ENCODE results near the gene COMMD9. TPM values are rescaled to one million over a fixed set of nuclear protein-coding genes. Genes with fewer than 3 reads are reported as not detected.

Gene COMMD9
- total RNA-seq, 3 donors from 2014 or later (not counting 1 experiment from before 2014, with no cell fraction given): 64.6 to 79.1 (median 74.0) TPM

DNA sequence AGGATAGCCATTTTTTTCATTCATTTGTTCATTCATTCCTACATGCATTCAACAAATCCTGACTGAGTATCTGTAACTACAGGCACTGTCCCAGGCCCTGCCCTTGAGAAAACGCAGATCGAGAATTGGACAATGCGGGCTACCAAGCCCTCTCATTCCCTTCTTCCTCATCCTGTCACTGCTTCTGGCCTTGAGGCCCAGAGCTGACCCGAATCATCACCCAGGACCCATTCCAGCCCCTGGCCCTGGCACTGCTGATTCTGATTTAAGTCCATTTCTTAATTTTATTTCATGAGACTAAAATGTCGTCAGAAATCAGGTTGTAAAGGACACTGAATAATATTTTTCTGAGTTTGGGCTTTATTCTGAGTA, 24.3 kb downstream of the COMMD9 start:
- no peak for DNase-seq

DNA sequence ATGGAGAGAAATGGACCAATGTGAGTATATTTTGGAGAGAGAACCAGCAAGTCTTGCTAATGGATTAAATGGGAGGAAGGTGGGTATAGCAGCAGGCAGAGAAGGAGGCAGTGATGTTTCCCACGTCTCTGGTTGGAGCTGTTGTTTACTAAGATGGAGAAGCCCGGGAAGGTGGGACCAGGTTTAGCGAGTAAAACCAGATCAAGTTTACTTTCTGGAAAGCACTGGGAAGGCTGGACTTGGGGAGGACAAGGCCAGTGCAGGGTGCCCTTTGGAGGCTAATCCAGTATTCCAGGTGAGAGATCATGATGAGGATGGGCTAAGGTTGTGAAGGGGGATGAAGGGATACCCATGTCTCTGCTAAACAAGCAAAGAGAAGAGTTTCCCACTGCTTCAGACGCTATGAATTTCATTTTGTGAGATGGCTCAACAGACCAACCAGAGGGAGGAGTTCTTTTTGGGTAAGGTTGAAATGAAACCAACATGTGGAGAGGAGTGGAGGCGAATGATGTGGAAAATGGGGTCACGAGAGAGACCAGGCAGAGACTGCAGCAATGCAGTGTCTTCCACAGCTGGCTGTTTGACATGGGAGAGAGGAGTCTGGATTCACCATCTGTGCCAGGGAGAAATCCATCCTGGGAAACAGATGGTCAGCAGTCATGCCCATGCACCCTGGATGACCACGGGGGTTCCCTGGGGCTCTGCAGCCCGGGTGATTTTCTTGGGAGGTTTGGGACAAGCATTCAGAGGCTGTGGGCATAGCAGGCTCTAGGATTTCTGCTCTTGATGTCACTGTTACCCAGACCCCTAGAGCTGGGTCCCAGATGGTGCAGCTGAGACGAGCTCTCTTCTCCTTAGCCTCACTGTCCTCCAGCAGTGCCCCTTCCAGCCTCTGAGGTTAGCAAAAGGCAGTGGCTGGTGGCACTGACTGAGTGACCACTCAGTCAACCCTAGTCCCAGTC, 24.9 kb downstream of the COMMD9 start:
- H3K27me3 ChIP-seq (ENCODE audit: control insufficient read depth, insufficient read depth, low read length): peaks cover 2% of the 10 kb centered on the region
- Mint-ChIP-seq H3K9me3 (no peaks in the 10 kb centered on the region), H3K4me3 (no peak overlapping the region), H3K4me1 (no peaks in the 10 kb centered on the region), H3K27me3 (ENCODE audit: low read depth in 2 of 2) (peaks cover 20 to 30% of the 10 kb centered on the region in 2 donors), H3K27ac (no peak overlapping the region), H3K36me3 (no peaks in the 10 kb centered on the region)
- no peak for DNase-seq
- no peaks in the 10 kb centered on the region for H3K9me3 ChIP-seq (ENCODE audit: control insufficient read depth, insufficient read depth, low read length)
- intact Hi-C loops (cut with micrococcal nuclease): no loop called here
- ATAC-seq: no peak
- no peaks in the 10 kb centered on the region for H3K4me1 ChIP-seq (ENCODE audit: control insufficient read depth, insufficient read depth, low read length)
- TF ChIP-seq, protein P1, sequence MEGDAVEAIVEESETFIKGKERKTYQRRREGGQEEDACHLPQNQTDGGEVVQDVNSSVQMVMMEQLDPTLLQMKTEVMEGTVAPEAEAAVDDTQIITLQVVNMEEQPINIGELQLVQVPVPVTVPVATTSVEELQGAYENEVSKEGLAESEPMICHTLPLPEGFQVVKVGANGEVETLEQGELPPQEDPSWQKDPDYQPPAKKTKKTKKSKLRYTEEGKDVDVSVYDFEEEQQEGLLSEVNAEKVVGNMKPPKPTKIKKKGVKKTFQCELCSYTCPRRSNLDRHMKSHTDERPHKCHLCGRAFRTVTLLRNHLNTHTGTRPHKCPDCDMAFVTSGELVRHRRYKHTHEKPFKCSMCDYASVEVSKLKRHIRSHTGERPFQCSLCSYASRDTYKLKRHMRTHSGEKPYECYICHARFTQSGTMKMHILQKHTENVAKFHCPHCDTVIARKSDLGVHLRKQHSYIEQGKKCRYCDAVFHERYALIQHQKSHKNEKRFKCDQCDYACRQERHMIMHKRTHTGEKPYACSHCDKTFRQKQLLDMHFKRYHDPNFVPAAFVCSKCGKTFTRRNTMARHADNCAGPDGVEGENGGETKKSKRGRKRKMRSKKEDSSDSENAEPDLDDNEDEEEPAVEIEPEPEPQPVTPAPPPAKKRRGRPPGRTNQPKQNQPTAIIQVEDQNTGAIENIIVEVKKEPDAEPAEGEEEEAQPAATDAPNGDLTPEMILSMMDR (IDR thresholded peaks at IDR 0.05): no peak
- 75% methylated on average over 9 of the region's 9 CpGs for WGBS (ENCODE audit: insufficient coverage)
- no peak overlapping the region for H3K27ac ChIP-seq (ENCODE audit: low read length)
- H3K4me3 ChIP-seq (ENCODE audit: low read length): no peak overlapping the region
- H3K36me3 ChIP-seq (ENCODE audit: control insufficient read depth, insufficient read depth, low read length): no peaks in the 10 kb centered on the region

More for the DNA sequence above, 24.3 kb downstream of the COMMD9 start:
- no peak overlapping the region for H3K27ac Mint-ChIP-seq
- 79% methylated on average over 5 of the region's 5 CpGs for WGBS (ENCODE audit: insufficient coverage)
- H3K27me3 Mint-ChIP-seq (ENCODE audit: low read depth in 2 of 2): peaks cover 18 to 29% of the 10 kb centered on the region in 2 donors
- H3K4me1 ChIP-seq (ENCODE audit: control insufficient read depth, insufficient read depth, low read length): no peaks in the 10 kb centered on the region
- H3K27me3 ChIP-seq (ENCODE audit: control insufficient read depth, insufficient read depth, low read length): peaks cover 2% of the 10 kb centered on the region
- no peak overlapping the region for H3K4me3 ChIP-seq (ENCODE audit: low read length)
- no peaks in the 10 kb centered on the region for H3K36me3 Mint-ChIP-seq
- no peak overlapping the region for H3K4me3 Mint-ChIP-seq
- no peak overlapping the region for H3K27ac ChIP-seq (ENCODE audit: low read length)
- TF ChIP-seq, protein P1 (IDR thresholded peaks at IDR 0.05): no peak
- H3K9me3 Mint-ChIP-seq: no peaks in the 10 kb centered on the region
- no peaks in the 10 kb centered on the region for H3K4me1 Mint-ChIP-seq
- no peaks in the 10 kb centered on the region for H3K36me3 ChIP-seq (ENCODE audit: control insufficient read depth, insufficient read depth, low read length)
- intact Hi-C loops (cut with micrococcal nuclease): no loop called here
- H3K9me3 ChIP-seq (ENCODE audit: control insufficient read depth, insufficient read depth, low read length): no peaks in the 10 kb centered on the region
- ATAC-seq: no peak

- TF ChIP-seq, protein P1 (IDR thresholded peaks at IDR 0.05): no peak
- no peak overlapping the region for H3K27ac Mint-ChIP-seq
- no peak overlapping the region for H3K27ac ChIP-seq (ENCODE audit: low read length)
- no peak overlapping the region for H3K4me3 Mint-ChIP-seq
- H3K9me3 Mint-ChIP-seq: no peaks in the 10 kb centered on the region
- intact Hi-C loops (cut with micrococcal nuclease): no loop called here
- DNase-seq (no peak), ATAC-seq (no peak)
- H3K4me3 ChIP-seq (ENCODE audit: low read length): no peak overlapping the region
- H3K27me3 Mint-ChIP-seq (ENCODE audit: low read depth in 2 of 2): peaks cover 29 to 51% of the 10 kb centered on the region in 2 donors
- no peaks in the 10 kb centered on the region for H3K4me1 ChIP-seq (ENCODE audit: control insufficient read depth, insufficient read depth, low read length)
- no peaks in the 10 kb centered on the region for H3K4me1 Mint-ChIP-seq
- no peaks in the 10 kb centered on the region for H3K36me3 ChIP-seq (ENCODE audit: control insufficient read depth, insufficient read depth, low read length)
- H3K36me3 Mint-ChIP-seq: no peaks in the 10 kb centered on the region
- no peaks in the 10 kb centered on the region for H3K9me3 ChIP-seq (ENCODE audit: control insufficient read depth, insufficient read depth, low read length)
- 75% methylated on average over 4 of the region's 4 CpGs for WGBS (ENCODE audit: insufficient coverage)
- H3K27me3 ChIP-seq (ENCODE audit: control insufficient read depth, insufficient read depth, low read length): peaks cover 2% of the 10 kb centered on the region
These were observed 28.1 kb downstream of the COMMD9 start for GRCh38 chr11:36261094-36261493.
